ENCODE results near the gene UGGT1.

The UGGT1 gene, protein sequence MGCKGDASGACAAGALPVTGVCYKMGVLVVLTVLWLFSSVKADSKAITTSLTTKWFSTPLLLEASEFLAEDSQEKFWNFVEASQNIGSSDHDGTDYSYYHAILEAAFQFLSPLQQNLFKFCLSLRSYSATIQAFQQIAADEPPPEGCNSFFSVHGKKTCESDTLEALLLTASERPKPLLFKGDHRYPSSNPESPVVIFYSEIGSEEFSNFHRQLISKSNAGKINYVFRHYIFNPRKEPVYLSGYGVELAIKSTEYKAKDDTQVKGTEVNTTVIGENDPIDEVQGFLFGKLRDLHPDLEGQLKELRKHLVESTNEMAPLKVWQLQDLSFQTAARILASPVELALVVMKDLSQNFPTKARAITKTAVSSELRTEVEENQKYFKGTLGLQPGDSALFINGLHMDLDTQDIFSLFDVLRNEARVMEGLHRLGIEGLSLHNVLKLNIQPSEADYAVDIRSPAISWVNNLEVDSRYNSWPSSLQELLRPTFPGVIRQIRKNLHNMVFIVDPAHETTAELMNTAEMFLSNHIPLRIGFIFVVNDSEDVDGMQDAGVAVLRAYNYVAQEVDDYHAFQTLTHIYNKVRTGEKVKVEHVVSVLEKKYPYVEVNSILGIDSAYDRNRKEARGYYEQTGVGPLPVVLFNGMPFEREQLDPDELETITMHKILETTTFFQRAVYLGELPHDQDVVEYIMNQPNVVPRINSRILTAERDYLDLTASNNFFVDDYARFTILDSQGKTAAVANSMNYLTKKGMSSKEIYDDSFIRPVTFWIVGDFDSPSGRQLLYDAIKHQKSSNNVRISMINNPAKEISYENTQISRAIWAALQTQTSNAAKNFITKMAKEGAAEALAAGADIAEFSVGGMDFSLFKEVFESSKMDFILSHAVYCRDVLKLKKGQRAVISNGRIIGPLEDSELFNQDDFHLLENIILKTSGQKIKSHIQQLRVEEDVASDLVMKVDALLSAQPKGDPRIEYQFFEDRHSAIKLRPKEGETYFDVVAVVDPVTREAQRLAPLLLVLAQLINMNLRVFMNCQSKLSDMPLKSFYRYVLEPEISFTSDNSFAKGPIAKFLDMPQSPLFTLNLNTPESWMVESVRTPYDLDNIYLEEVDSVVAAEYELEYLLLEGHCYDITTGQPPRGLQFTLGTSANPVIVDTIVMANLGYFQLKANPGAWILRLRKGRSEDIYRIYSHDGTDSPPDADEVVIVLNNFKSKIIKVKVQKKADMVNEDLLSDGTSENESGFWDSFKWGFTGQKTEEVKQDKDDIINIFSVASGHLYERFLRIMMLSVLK (N-terminal part only)

DNA sequence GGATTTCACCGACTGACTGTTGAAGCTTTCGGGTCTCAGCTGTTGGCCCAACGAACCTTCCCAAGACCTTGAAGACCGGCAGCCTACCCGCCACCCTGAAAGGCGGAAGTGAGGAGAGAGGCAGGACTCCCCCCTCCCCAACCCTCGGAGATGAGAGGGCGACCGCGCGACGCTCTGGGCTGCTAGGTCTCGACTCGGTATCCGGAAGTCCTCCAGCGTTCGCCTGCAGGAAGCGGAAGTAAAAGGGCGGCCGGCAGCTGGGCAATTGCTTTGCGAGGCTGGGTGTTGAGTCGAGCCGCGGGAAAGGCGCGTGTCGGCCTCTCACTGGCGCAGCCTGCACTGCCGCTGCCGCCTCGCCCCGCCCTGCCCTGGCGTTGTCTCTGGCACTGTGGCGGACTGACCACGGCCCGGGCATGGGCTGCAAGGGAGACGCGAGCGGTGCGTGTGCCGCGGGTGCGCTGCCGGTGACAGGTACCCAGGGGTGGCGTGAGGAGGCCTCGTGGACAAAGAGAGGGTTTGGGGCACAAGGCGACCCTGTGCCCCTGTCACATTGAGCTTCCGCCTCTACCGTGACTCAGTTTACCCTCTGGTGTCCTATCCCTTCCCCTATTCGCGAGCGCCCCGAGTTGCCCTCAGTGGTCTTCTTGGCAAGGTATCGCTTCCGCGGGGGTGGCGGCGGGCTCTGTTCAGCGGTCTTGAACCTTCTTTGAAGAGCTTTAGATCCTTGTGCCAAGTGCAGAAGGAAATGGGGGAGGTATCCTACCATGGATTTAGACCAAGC, at the start of gene UGGT1:
Gene UGGT1 (plus strand): TSS at position 256 of the 781 bp plus-strand sequence. CDS start 158 bp downstream, at position 414.
- no peak for TF ChIP-seq CTCF (IDR thresholded peaks at IDR 0.05; ENCODE audit: low read depth, low read length, missing control alignments)

GRCh38 chr2:128041561-128041960, 49.4 kb upstream of the UGGT1 start:
- in situ Hi-C loops (cut with HindIII; ENCODE audit: low sequenced_read_pairs) = no loop called here
- no peak for TF ChIP-seq CTCF (IDR thresholded peaks at IDR 0.05; ENCODE audit: low read depth, low read length, missing control alignments)
- DNase-seq (ENCODE audit: low read depth) = no peak
- H3K4me3 ChIP-seq (ENCODE audit: low read depth, low read length) = no peak overlapping the region

More for the DNA sequence above, at the start of gene UGGT1:
- DNase-seq (ENCODE audit: low read depth) = peak; percentile 89
- peak within 1 kb of the TSS; percentile 100 for H3K4me3 ChIP-seq (ENCODE audit: low read depth, low read length)
- in situ Hi-C loops (cut with HindIII; ENCODE audit: low sequenced_read_pairs) = no loop called here

DNA sequence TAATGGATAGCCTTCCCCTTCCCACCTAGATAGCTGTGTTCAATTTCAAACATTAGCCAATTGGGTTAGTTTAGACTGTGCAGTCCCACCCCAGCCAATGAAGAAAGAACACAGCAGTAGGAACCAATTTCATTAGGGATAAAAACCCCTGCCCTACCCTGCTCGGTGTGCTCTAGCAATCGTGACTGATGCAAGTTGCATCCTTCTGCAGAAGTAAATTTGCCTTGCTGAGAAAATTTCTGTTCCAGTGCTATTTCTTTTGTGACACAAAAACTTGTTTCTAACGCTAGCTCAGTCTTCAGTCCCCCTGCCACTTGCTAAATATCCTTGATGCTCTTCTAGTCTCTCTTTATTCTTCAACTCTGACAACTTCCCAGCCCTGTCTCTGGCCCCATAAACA, 48.0 kb upstream of the UGGT1 start:
- no peak overlapping the region for H3K4me3 ChIP-seq (ENCODE audit: low read depth, low read length)
- in situ Hi-C loops (cut with HindIII; ENCODE audit: low sequenced_read_pairs) = no loop called here
- DNase-seq (ENCODE audit: low read depth) = no peak
- TF ChIP-seq CTCF (IDR thresholded peaks at IDR 0.05; ENCODE audit: low read depth, low read length, missing control alignments) = no peak

DNA sequence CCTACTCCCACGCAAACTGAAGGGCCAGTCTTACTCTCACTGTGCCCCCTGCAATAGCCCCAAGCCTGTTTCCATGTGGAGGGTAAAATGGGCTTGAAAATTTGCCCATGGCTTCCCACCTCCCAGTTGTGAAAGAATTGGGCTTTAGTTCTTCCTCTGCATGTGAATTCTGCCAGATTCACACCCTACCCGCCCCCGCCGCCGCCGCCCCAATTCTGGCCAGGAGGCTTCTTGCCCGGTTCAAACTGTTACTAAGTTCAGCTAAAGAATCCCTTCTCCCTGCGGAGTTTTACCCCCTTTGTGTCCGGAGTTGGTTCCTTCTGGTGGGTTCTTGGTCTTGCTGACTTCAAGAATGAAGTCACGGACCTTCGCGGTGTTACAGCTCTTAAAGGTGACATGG, 37.7 kb upstream of the UGGT1 start:
- DNase-seq (ENCODE audit: low read depth) = no peak
- TF ChIP-seq CTCF (IDR thresholded peaks at IDR 0.05; ENCODE audit: low read depth, low read length, missing control alignments) = no peak
- in situ Hi-C loops (cut with HindIII; ENCODE audit: low sequenced_read_pairs) = no loop called here
- no peak overlapping the region for H3K4me3 ChIP-seq (ENCODE audit: low read depth, low read length)

GRCh38 chr2:128054104-128054885, 36.7 kb upstream of the UGGT1 start:
- no peak for DNase-seq (ENCODE audit: low read depth)
- no peak for TF ChIP-seq CTCF (IDR thresholded peaks at IDR 0.05; ENCODE audit: low read depth, low read length, missing control alignments)
- H3K4me3 ChIP-seq (ENCODE audit: low read depth, low read length) = no peak overlapping the region
- in situ Hi-C loops (cut with HindIII; ENCODE audit: low sequenced_read_pairs) = no loop called here

All from astrocyte of the cerebellum (primary cell).